Endothelial cell (in vitro differentiated cells): Measurements from ENCODE around the gene SPATA31C2. TPM values are rescaled to one million over a fixed set of nuclear protein-coding genes. Genes with fewer than 3 reads are reported as not detected.

ENCODE experiments used
- DNase-seq: peaks from one replicate; pipeline ENCODE4 v3.0.0; 2021; ENCODE audit warnings: low spot score
- H3K27ac Mint-ChIP-seq: one replicate; pipeline ENCODE4 v1.8.0; 2021; ENCODE audit warnings: mixed read lengths, inconsistent platforms; ENCODE audit not compliant: unreplicated experiment
- H3K27me3 Mint-ChIP-seq: one replicate; pipeline ENCODE4 v1.8.0; 2021; ENCODE audit warnings: mild to moderate bottlenecking, moderate library complexity, mixed read lengths, inconsistent platforms; ENCODE audit not compliant: unreplicated experiment
- H3K36me3 Mint-ChIP-seq: one replicate; pipeline ENCODE4 v1.8.0; 2021; ENCODE audit warnings: mild to moderate bottlenecking, low read depth, mixed read lengths, inconsistent platforms; ENCODE audit not compliant: unreplicated experiment
- H3K4me1 Mint-ChIP-seq: one replicate; pipeline ENCODE4 v1.8.0; 2021; ENCODE audit warnings: mild to moderate bottlenecking, mixed read lengths, inconsistent platforms; ENCODE audit not compliant: unreplicated experiment
- H3K4me3 Mint-ChIP-seq: one replicate; pipeline ENCODE4 v1.8.0; 2021; ENCODE audit warnings: mild to moderate bottlenecking, mixed read lengths, inconsistent platforms; ENCODE audit not compliant: unreplicated experiment
- H3K9me3 Mint-ChIP-seq: one replicate; pipeline ENCODE4 v1.8.0; 2021; ENCODE audit warnings: mixed read lengths, inconsistent platforms; ENCODE audit not compliant: unreplicated experiment
- CTCF ChIP-seq: fragments of 200-600 bp; sonication (generic); IDR thresholded peaks from one replicate; pipeline ENCODE4 v1.5.0; 2021; ENCODE audit warnings: antibody characterized with exemption; ENCODE audit not compliant: unreplicated experiment
- total RNA-seq: library from RNA; stranded (reverse); fragmentation: NEBNext Ultra II Directional; extraction: Animal tissue kit (Norgen Biotek cat#: 25700); gene quantifications from one replicate; pipeline ENCODE4 v1.2.1, GENCODE V29; 2021; ENCODE audit not compliant: unreplicated experiment

The SPATA31C2 gene
- total RNA-seq, 1 donor from 2014 or later: not detected

GRCh38 chr9:88084357-88085183, 53.7 kb downstream of the SPATA31C2 start:
- DNase-seq: no peak
- Mint-ChIP-seq H3K9me3 (no peaks in the 10 kb centered on the region), H3K27ac (no peak overlapping the region), H3K4me1 (no peaks in the 10 kb centered on the region), H3K36me3 (no peaks in the 10 kb centered on the region), H3K4me3 (no peak overlapping the region), H3K27me3 (peaks cover 3% of the 10 kb centered on the region)
- no peak for TF ChIP-seq CTCF

Other genes with a start within 250 kb of the SPATA31C2 start
- gene SPATA31C1, start 220.5 kb downstream of the SPATA31C2 start, total RNA-seq: not detected
- 1.4 TPM for gene CDK20, start 163.9 kb downstream of the SPATA31C2 start, total RNA-seq
- gene SPIN1, start 250.0 kb upstream of the SPATA31C2 start, total RNA-seq: 97.3 TPM